Measurements from ENCODE around the gene STIM2. TPM values are rescaled to one million over a fixed set of nuclear protein-coding genes. Genes with fewer than 3 reads are reported as not detected.

The STIM2 gene
- total RNA-seq, 4 donors from 2014 or later, result 3.9 to 7.6 (median 4.9) TPM

DNA sequence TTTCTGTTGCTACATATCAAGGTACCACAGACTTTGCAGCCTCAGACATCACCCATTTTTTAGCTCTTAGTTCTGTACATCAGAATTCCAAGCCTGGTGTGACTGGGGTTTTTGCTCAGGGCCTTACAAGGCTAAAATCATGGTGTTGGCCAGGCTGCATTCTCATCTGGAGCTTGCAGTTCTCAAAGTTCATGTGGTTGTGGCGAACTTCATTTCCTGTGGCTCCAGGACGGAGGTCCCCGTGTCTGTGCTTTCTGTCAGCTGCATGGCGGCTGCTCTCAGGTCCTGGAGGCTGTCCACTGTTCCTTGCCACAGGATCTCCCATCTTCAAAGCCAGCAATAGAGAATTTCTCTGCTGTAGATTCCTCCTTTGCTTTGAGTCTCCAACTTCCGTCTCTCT, 157.4 kb downstream of the STIM2 start:
- Histone ChIP-seq H3K27ac (no peak overlapping the region), H3K36me3 (peaks cover 0 to 36% of the 10 kb centered on the region in 2 donors), H3K4me1 (no peaks in the 10 kb centered on the region), H3K27me3 (no peaks in the 10 kb centered on the region), H3K4me3 (no peak overlapping the region), H3K9me3 (no peaks in the 10 kb centered on the region)
- in situ Hi-C loops (cut with MboI; ENCODE audit: low sequenced_read_pairs in 4 of 4), result loop anchor here in 3 of 4 donors (25.0 kb wide), 4 partner anchors 231 to 1031 kb away; no protein-coding TSS in a partner anchor
- intact Hi-C loops (cut with DNase I; ENCODE audit: low total_unique reads), result no loop called here
- no peak for ATAC-seq
- TF ChIP-seq, protein P1, sequence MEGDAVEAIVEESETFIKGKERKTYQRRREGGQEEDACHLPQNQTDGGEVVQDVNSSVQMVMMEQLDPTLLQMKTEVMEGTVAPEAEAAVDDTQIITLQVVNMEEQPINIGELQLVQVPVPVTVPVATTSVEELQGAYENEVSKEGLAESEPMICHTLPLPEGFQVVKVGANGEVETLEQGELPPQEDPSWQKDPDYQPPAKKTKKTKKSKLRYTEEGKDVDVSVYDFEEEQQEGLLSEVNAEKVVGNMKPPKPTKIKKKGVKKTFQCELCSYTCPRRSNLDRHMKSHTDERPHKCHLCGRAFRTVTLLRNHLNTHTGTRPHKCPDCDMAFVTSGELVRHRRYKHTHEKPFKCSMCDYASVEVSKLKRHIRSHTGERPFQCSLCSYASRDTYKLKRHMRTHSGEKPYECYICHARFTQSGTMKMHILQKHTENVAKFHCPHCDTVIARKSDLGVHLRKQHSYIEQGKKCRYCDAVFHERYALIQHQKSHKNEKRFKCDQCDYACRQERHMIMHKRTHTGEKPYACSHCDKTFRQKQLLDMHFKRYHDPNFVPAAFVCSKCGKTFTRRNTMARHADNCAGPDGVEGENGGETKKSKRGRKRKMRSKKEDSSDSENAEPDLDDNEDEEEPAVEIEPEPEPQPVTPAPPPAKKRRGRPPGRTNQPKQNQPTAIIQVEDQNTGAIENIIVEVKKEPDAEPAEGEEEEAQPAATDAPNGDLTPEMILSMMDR (IDR thresholded peaks at IDR 0.05 in 4 of 5, conservative IDR thresholded peaks at IDR 0.05 in 1 of 5), result no peak
- TF ChIP-seq POLR2A (IDR thresholded peaks at IDR 0.05), result no peak
- DNase-seq, result no peak

DNA sequence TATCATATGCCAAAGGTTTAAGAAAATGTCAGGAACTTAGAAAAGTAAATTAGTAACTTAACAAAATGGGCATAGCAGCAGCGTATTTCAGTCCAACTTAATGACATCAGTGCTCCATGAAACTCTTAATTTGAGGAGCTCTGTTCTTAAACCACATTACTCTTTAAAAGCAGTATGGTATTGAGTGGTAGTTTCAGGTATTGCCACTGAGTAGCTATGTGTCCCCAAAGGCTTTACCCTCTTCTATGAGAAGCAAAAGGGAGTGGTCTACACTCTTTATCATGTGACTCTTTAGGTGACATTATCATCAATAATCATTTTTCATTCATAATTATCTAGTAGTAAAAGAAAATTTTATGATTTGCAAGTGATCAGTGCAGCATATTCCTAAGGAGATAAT, 158.3 kb downstream of the STIM2 start:
- no peak for ATAC-seq
- in situ Hi-C loops (cut with MboI; ENCODE audit: low sequenced_read_pairs in 4 of 4) (loop anchor here in 3 of 4 donors (25.0 kb wide), 4 partner anchors 232 to 1032 kb away; no protein-coding TSS in a partner anchor), intact Hi-C loops (cut with DNase I; ENCODE audit: low total_unique reads) (no loop called here)
- Histone ChIP-seq H3K27ac (no peak overlapping the region), H3K27me3 (no peaks in the 10 kb centered on the region), H3K36me3 (peaks cover 0 to 38% of the 10 kb centered on the region in 2 donors), H3K4me3 (no peak overlapping the region), H3K4me1 (no peaks in the 10 kb centered on the region), H3K9me3 (no peaks in the 10 kb centered on the region)
- TF ChIP-seq, protein P1 (IDR thresholded peaks at IDR 0.05 in 4 of 5, conservative IDR thresholded peaks at IDR 0.05 in 1 of 5), result no peak
- no peak for TF ChIP-seq POLR2A (IDR thresholded peaks at IDR 0.05)
- DNase-seq, result no peak

DNA sequence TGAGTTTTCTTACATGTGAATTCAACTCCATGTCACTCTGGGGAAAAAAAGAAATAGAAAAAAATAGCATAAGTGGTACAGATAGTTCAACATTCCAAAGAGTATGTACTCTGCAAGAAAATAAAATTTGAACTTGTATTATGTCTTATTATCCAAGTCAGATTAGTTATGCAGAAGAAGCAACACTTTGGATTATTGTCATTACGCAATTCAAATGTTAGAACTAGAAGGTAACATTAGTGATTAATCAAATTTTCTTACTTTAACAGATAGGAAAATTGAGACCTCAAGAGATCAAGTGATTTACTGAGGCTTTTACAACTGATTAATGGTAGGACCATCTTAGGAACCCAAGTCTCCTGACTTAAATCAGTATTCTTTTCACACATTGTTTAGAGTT, 159.1 kb downstream of the STIM2 start:
- peaks cover 0 to 38% of the 10 kb centered on the region in 2 donors for H3K36me3 ChIP-seq
- no peak for ATAC-seq

DNA sequence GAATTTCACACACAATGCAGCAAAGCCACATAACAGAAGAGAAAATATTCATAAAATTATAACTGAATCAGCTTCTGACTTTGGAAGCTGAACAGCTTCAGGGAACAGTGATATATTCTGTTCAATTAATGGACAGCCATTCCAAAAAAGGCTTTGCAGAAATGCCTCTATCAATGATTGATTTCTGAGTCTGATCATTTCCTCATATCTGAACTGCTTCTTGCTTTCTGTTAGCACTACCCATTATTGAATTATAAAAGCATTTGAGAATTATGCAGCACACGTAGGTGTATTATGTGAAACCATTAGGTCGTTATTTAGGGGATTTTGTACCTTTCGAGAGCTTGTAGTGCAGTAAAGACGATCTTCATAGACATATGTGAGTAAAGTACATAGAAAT, 159.6 kb downstream of the STIM2 start:
- H3K27me3 ChIP-seq, result no peaks in the 10 kb centered on the region
- peaks cover 0 to 38% of the 10 kb centered on the region in 2 donors for H3K36me3 ChIP-seq
- no peak for ATAC-seq
- H3K27ac ChIP-seq, result no peak overlapping the region
- DNase-seq, result no peak
- no peaks in the 10 kb centered on the region for H3K4me1 ChIP-seq
- no peaks in the 10 kb centered on the region for H3K9me3 ChIP-seq
- no peak for TF ChIP-seq POLR2A (IDR thresholded peaks at IDR 0.05)
- TF ChIP-seq, protein P1 (IDR thresholded peaks at IDR 0.05 in 4 of 5, conservative IDR thresholded peaks at IDR 0.05 in 1 of 5), result no peak
- intact Hi-C loops (cut with DNase I; ENCODE audit: low total_unique reads) (no loop called here), in situ Hi-C loops (cut with MboI; ENCODE audit: low sequenced_read_pairs in 4 of 4) (loop anchor here in 3 of 4 donors (25.0 kb wide), 4 partner anchors 233 to 1033 kb away; no protein-coding TSS in a partner anchor)
- no peak overlapping the region for H3K4me3 ChIP-seq

More for the DNA sequence above, 159.1 kb downstream of the STIM2 start:
- H3K4me1 ChIP-seq, result no peaks in the 10 kb centered on the region
- no peaks in the 10 kb centered on the region for H3K9me3 ChIP-seq
- in situ Hi-C loops (cut with MboI; ENCODE audit: low sequenced_read_pairs in 4 of 4), result loop anchor here in 3 of 4 donors (25.0 kb wide), 4 partner anchors 232 to 1032 kb away; no protein-coding TSS in a partner anchor
- H3K4me3 ChIP-seq, result no peak overlapping the region
- no peaks in the 10 kb centered on the region for H3K27me3 ChIP-seq
- no peak overlapping the region for H3K27ac ChIP-seq
- no peak for DNase-seq
- no peak for TF ChIP-seq POLR2A (IDR thresholded peaks at IDR 0.05)
- TF ChIP-seq, protein P1 (IDR thresholded peaks at IDR 0.05 in 4 of 5, conservative IDR thresholded peaks at IDR 0.05 in 1 of 5), result no peak
- intact Hi-C loops (cut with DNase I; ENCODE audit: low total_unique reads), result no loop called here

DNA sequence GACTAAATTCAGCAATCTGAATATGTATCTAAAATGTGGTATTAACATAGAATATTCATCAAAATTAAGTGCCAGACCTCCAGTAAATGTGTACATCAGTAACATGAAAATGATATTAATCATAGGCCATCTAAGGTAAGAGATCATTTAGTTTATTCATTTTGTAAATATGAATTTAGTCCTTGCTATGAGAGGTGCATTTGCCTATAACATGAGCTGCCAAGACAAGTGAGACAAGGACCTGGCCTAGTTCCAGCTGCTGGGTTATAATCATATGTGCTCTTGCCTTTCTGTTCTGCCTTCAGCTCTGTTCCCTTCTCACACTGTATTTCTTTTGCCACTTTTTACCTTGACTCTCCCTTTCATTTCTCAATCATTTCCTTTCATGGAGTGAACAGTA, 160.0 kb downstream of the STIM2 start:
- no peak for TF ChIP-seq POLR2A (IDR thresholded peaks at IDR 0.05)
- TF ChIP-seq, protein P1 (IDR thresholded peaks at IDR 0.05 in 4 of 5, conservative IDR thresholded peaks at IDR 0.05 in 1 of 5), result no peak
- H3K4me3 ChIP-seq, result no peak overlapping the region
- in situ Hi-C loops (cut with MboI; ENCODE audit: low sequenced_read_pairs in 4 of 4) (loop anchor here in 3 of 4 donors (25.0 kb wide), 4 partner anchors 233 to 1033 kb away; no protein-coding TSS in a partner anchor), intact Hi-C loops (cut with DNase I; ENCODE audit: low total_unique reads) (no loop called here)
- no peak for DNase-seq
- H3K27me3 ChIP-seq, result no peaks in the 10 kb centered on the region
- ATAC-seq, result no peak
- H3K27ac ChIP-seq, result no peak overlapping the region
- no peaks in the 10 kb centered on the region for H3K9me3 ChIP-seq
- peaks cover 0 to 38% of the 10 kb centered on the region in 2 donors for H3K36me3 ChIP-seq
- H3K4me1 ChIP-seq, result no peaks in the 10 kb centered on the region

Data from gastrocnemius medialis (tissue), 4 donors.